AG08396 (cell line): Measurements from ENCODE around the gene AVL9.
A peak's percentile ranks its signal among the peaks of the same experiment; 100 is the strongest.
"Not testable (repeated sequence)": the region's sequence is repeated elsewhere in the genome, so short reads cannot be mapped to it uniquely, and the experiment has no call there.

Experiments used
- DNase-seq: peaks from one replicate; pipeline ENCODE4 v3.0.0; 2012; ENCODE audit warnings: low spot score, mixed read lengths

The AVL9 gene

DNA sequence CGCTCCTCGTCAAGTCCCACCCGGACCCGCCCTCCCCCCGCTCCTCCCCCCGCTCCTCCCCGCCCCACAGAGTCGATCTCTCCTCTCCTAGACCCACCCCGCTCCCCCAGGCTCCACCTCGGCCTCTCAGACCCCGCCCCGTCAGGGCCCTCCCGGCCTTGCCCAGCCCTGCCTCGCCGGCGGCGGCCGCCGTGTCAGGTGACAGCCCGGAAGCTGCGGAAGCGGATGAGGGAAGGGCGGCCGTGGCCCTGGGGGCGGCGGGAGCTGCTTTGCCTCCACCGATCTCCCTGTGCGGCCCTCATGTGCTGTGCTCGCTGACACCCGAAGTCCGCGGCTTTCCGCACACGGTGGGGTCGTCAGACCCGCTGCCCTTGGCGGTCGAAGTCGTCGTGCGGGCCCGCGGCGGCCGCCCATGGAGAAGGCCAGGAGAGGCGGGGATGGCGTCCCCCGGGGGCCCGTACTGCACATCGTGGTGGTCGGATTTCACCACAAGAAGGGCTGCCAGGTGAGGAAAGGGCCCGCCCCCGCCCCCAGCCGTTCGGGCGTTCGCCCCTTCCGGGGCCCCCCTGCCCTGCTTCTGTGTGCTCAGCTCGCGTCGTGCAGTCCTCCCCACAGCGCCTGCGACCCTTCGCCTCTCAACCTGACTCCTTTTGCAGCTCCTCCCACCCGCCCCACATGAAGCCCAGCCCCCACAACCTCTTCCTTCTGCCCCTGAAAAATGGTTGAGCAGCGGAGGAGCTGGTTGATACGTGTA is at the start of gene AVL9:
Gene AVL9, plus strand, starts transcription at position 192 of the 754 bp plus-strand sequence. Its CDS starts 221 bp downstream, at position 413.
- peak; percentile 98 for DNase-seq

- DNase-seq = no peak
Measured at GRCh38 chr7:32447218-32447617, 48.1 kb upstream of the AVL9 start.

DNA sequence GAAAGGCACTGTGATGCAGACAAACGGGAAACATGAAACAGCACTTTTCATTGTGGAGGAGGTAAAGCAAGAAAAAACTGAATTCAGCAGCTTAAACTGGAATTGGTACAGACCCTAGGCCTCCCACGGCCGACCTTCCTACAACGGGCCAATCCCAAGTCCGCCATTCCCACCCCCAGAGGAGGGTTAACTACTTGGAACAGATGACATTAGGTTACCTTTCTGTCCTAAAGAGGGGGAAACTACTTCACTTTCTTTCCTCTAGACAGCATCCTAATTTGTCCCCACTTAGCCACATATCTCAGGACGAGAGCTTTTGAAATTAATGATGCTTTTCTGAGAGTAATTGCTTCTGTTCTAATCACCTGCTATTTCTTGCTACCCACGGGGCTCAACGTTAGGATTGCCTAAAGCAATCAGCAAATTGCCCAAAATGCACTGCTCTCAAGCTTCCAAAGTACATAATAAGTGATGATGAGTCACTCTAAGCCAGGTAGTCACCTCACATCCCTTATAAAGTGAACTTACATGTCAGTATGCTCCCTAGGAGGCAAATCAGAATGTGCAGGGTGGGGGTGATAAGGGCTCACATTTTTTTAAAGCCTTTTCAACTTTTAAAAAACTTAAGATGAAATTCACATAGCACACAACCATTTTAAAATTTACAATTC is 41.8 kb upstream of the AVL9 start:
- DNase-seq = no peak

DNA sequence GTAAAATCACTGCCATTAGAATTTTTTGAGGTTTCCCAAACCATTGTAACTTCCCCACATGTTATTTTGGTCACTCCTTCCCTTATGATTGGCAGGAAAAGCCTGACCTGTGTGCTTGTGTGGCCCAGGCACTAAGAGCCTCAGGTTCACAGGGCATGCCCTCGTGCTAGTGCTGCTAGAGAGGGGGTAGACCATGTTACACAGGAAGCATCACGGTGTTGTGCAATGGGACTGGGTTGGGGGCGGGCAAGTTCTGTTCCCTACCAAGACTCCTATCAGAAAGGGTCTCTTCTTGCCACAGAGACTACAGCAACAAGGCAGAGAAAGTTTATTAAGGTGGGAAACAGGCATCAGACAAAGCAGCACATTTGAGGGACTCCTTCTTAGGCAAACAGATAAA is 37.3 kb upstream of the AVL9 start:
- no peak for DNase-seq

GRCh38 chr7:32459788-32460187 is 35.5 kb upstream of the AVL9 start:
- no peak for DNase-seq

GRCh38 chr7:32461484-32461883 is 33.8 kb upstream of the AVL9 start:
- DNase-seq = no peak

- DNase-seq = no peak
Measured at GRCh38 chr7:32462451-32462850, 32.8 kb upstream of the AVL9 start.

- DNase-seq = no peak
Measured at GRCh38 chr7:32462977-32463376, 32.3 kb upstream of the AVL9 start.

GRCh38 chr7:32464641-32465416 is 30.5 kb upstream of the AVL9 start:
- not testable (repeated sequence) for DNase-seq

GRCh38 chr7:32470004-32470403 is 25.3 kb upstream of the AVL9 start:
- DNase-seq = not testable (repeated sequence)

DNA sequence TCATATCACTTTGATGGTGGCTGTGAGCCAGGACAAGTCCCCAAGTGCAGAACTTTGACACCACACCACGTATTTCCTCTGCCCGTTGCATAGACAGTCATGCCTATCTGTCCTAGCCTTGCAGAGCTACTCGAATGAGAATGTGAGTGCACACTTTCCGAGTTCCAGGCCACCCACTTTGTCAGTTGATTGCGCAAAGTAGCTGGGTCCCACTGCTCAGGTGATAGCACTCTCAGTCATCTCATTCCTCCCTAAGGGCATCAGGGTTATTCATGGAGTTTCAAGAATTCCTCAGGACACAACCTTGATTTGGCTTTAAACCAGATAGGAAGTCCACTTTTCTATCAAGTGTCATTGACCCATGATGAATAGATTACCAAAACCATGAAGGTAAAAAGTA is 24.4 kb upstream of the AVL9 start:
- DNase-seq = no peak

DNA sequence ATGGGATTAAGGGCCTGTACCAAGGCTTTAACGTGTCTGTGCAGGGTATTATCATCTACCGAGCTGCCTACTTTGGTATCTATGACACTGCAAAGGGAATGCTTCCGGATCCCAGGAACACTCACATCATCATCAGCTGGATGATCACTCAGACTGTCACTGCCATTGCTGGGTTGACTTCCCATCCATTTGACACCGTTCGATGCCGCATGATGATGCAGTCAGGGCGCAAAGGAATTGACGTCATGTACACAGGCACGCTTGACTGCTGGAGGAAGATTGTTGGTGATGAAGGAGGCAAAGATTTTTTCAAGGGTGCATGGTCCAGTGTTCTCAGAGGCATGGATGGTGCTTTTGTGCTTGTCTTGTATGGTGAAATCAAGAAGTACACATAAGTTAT is 23.3 kb upstream of the AVL9 start:
- no peak for DNase-seq

DNA sequence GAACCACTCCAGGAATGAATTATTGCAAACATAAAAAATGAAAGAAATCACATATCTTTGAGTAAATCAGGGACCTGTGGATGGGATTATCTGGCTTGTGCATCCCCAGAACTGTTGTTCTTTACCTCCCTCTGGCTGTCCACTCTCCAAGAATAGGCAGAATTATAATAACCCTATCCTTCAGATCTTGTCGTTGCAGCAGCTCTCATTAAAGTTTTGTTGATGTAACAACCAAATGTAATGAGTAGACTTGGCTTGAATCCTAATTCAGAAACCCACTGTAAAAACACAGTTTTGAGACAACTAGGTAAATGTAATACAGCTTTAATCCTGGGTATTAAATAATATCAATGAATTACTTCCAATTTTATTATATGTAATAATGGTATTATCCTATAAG is 21.3 kb upstream of the AVL9 start:
- DNase-seq = no peak

- DNase-seq = no peak
Measured at GRCh38 chr7:32476816-32477648, 18.3 kb upstream of the AVL9 start.

DNA sequence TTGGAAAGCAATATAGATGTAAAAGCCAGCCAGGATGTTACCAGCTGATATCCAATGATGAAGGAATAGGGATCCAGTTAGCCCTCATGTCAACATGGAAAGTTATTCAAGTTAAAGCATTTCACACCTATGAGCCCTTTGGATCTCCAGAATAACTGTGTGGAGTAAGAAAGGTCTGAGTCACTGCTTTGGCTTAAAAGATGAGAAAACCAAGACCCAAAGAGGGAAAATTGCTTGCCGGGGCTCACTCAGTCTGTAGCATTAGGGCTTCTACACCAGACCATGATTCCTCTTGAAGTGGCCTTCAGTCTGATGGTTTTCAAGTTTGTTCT is 17.7 kb upstream of the AVL9 start:
- no peak for DNase-seq

DNA sequence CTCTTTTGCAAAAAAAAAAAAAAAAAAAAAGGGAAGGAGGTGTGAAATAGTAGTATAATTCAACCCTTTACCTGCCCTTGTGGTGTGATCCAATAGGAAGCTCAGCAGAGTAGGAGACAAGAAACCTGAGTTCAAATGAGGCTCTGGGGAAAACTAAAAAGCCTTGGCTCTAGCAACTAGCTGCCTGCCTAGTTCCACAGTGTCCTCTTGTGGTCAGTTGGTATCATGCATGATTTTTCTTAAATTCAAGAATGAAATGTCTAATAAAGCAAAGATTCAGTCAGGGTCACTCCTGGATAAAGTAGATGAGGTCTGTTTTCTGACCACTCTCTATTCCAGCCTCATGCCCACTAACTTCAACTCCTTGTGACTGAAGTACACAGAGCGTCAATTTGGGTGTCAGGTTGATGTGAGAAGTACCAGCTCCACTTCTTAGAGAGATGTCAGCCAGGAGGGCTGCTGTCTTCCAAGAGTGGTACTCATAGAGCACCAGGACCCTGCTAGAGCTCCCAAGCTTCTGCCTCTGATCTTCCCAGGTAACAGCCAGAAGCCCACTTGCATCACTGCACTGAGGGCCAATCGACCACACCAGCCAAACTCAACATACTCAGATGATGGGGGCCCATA is 15.6 kb upstream of the AVL9 start:
- DNase-seq = peak; percentile 57

- DNase-seq = no peak
Measured at GRCh38 chr7:32481176-32481575, 14.1 kb upstream of the AVL9 start.

- no peak for DNase-seq
Measured at GRCh38 chr7:32481921-32482320, 13.4 kb upstream of the AVL9 start.

DNA sequence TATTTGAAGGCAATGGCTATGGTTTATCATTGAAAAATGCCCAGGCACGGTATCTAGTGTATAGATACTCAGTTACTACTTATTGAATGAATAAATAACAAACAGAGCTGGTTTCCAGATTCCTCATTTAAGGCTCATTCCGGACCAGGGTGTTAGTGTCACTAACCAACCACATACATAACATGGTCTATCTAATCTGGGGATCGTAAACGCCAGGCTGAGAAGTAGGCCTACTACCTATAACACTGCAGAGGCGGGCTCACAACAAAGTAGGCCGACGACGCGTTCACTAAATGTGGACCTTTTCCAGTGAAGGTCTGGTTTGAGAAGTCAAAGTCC is 5.5 kb upstream of the AVL9 start:
- DNase-seq = no peak

DNA sequence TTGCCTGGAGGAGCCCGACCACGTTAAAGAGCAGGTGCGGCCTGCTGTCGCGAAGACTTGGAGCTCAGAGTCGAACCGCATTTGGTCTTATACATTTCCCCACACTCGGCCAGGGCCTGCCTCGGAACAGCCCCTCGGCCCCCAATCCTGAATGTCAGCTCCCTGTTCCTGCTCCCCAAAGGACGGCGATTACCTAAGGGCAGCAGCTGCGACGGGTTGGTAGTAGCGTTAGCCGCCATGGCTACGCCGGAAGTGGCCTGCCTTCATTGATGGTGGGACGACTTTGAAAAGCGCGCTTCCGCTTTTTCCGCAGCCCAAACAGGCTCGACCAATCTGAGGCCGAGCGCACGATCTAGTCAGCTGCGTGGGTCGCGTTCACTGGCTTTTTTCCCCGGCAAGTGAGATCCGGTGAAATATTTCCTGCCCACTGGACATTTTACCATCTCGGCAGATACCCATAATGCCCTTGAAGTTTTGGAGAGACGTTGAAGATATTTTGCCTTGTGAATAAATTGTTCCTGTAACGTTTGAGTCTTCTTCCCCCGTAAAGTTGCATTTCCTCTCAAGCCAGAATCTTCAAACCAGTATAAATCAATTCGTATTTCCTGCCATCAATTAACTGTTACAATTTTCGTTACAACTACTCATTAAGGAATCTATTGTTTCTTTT is 5.0 kb upstream of the AVL9 start, which contains the start of gene LSM5:
Gene LSM5, minus strand, starts transcription at position 254 of the 670 bp plus-strand sequence. Its CDS starts 15 bp downstream, at position 239.
- DNase-seq = peak; percentile 86

DNA sequence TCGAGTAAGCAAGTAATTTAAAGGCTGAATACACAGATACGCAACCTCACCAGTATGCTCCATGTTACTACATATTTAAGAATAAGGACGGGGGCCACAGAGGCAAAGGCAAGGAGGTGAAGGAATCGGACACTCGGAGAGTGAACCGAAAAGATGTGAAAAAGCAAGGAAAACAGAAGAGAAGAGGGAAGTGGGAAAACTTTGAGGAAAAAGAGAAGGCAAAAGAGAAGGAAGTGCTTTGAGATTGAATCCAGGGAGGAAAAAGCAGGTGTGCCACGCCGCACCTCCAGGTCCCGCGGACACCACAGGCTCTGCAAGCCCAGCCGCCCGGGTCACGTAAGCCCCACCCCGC is 367 bp upstream of the AVL9 start:
- no peak for DNase-seq
